ENCODE results near the gene KRT1. TPM values are rescaled to one million over a fixed set of nuclear protein-coding genes. Genes with fewer than 3 reads are reported as not detected.

The KRT1 gene
- total RNA-seq, 4 donors from 2014 or later = not detected

DNA sequence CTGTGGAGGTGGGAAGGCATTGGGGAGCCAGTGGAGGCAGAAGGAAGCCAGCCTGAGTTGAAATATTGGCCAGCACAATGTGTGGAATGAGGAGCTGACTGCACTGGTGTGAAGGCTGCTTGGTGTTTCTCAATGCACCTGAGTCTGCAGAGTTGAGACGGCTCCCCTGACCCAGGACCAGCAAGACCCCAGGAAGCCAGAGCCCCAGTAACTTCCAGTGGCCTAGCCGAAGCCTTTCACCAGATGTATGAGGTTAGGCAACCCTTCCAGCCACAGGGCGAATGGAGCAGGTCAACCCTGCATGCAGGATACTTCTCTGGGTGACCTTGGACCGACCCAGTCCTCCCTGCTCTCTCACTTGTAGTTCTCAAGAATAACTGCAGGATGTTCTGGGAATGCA, 48.9 kb downstream of the KRT1 start:
- Histone ChIP-seq H3K36me3 (no peaks in the 10 kb centered on the region), H3K4me1 (peaks cover 0 to 19% (median 12%) of the 10 kb centered on the region in 4 donors), H3K27me3 (no peaks in the 10 kb centered on the region), H3K9me3 (no peaks in the 10 kb centered on the region), H3K4me3 (no peak overlapping the region), H3K27ac (replicated peaks in 1 of 4) (no peak overlapping the region)
- WGBS = 65% methylated on average over 4 of the region's 4 CpGs
- DNase-seq (ENCODE audit: extremely low spot score) = no peak
- TF ChIP-seq, protein P1, sequence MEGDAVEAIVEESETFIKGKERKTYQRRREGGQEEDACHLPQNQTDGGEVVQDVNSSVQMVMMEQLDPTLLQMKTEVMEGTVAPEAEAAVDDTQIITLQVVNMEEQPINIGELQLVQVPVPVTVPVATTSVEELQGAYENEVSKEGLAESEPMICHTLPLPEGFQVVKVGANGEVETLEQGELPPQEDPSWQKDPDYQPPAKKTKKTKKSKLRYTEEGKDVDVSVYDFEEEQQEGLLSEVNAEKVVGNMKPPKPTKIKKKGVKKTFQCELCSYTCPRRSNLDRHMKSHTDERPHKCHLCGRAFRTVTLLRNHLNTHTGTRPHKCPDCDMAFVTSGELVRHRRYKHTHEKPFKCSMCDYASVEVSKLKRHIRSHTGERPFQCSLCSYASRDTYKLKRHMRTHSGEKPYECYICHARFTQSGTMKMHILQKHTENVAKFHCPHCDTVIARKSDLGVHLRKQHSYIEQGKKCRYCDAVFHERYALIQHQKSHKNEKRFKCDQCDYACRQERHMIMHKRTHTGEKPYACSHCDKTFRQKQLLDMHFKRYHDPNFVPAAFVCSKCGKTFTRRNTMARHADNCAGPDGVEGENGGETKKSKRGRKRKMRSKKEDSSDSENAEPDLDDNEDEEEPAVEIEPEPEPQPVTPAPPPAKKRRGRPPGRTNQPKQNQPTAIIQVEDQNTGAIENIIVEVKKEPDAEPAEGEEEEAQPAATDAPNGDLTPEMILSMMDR (IDR thresholded peaks at IDR 0.05) = no peak
- TF ChIP-seq POLR2AphosphoS5 (IDR thresholded peaks at IDR 0.05) = no peak
- no peak for TF ChIP-seq POLR2A (IDR thresholded peaks at IDR 0.05; ENCODE audit: low read depth)
- TF ChIP-seq EP300 (IDR thresholded peaks at IDR 0.05) = no peak
- intact Hi-C loops (cut with DNase I) = no loop called here

DNA sequence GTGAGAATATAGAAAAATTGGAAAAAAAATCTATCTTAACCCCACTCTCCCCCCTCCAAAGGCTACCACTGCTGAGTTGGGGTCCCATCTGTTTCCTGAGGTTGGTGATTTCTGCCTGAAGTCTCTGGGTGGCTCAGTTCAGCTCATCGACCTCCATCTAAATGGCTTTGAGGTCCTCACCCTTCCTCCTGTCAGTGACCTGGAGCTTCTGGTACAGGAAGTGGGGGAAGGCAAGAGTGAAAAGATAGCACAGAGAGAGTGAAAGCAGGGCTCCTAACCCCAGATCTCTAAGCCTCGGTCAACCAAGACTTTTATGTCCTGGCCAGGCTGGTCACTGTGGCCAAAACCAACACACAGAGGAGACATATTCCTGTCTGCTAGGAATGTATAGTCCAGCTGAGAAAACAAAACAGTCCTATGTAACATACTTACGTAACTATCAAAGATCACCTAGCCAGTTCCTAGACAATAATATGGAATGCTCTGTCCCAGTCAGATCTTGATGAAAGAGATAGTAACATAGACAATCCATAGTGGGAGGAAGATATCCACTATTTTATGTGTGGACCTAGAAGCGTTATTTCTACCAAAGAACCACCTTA, 49.5 kb downstream of the KRT1 start:
- Histone ChIP-seq H3K4me3 (no peak overlapping the region), H3K27me3 (no peaks in the 10 kb centered on the region), H3K9me3 (no peaks in the 10 kb centered on the region), H3K27ac (replicated peaks in 1 of 4) (no peak overlapping the region), H3K36me3 (no peaks in the 10 kb centered on the region), H3K4me1 (peaks cover 0 to 13% (median 7%) of the 10 kb centered on the region in 4 donors)
- DNase-seq (ENCODE audit: extremely low spot score) = peak; percentile 68
- TF ChIP-seq EP300 (IDR thresholded peaks at IDR 0.05) (no peak), POLR2A (IDR thresholded peaks at IDR 0.05; ENCODE audit: low read depth) (no peak), POLR2AphosphoS5 (IDR thresholded peaks at IDR 0.05) (no peak)
- TF ChIP-seq, protein P1 (IDR thresholded peaks at IDR 0.05) = no peak
- intact Hi-C loops (cut with DNase I) = no loop called here
- WGBS = 67% methylated on average over 4 of the region's 4 CpGs

- intact Hi-C loops (cut with DNase I) = no loop called here
- H3K27ac ChIP-seq (replicated peaks in 1 of 4) = no peak overlapping the region
- 74% methylated on average over 7 of the region's 7 CpGs for WGBS
- H3K36me3 ChIP-seq = no peaks in the 10 kb centered on the region
- H3K9me3 ChIP-seq = no peaks in the 10 kb centered on the region
- peaks cover 0 to 9% (median 6%) of the 10 kb centered on the region in 4 donors for H3K4me1 ChIP-seq
- no peak for TF ChIP-seq EP300 (IDR thresholded peaks at IDR 0.05)
- peak; percentile 47 for DNase-seq (ENCODE audit: extremely low spot score)
- H3K27me3 ChIP-seq = no peaks in the 10 kb centered on the region
- H3K4me3 ChIP-seq = no peak overlapping the region
Measured at GRCh38 chr12:52630008-52630500, 50.2 kb downstream of the KRT1 start.

GRCh38 chr12:52629281-52630007, 50.8 kb downstream of the KRT1 start:
- TF ChIP-seq EP300 (IDR thresholded peaks at IDR 0.05) (no peak), POLR2AphosphoS5 (IDR thresholded peaks at IDR 0.05) (no peak), POLR2A (IDR thresholded peaks at IDR 0.05; ENCODE audit: low read depth) (no peak)
- TF ChIP-seq, protein P1 (IDR thresholded peaks at IDR 0.05) = no peak
- intact Hi-C loops (cut with DNase I) = no loop called here
- no peak overlapping the region for H3K4me3 ChIP-seq
- H3K4me1 ChIP-seq = peaks cover 0 to 5% (median 4%) of the 10 kb centered on the region in 4 donors
- H3K9me3 ChIP-seq = no peaks in the 10 kb centered on the region
- WGBS = 76% methylated on average over 11 of the region's 12 CpGs
- no peaks in the 10 kb centered on the region for H3K36me3 ChIP-seq
- H3K27ac ChIP-seq (replicated peaks in 1 of 4) = no peak overlapping the region
- no peaks in the 10 kb centered on the region for H3K27me3 ChIP-seq
- DNase-seq (ENCODE audit: extremely low spot score) = peak; percentile 91

- 100% methylated on average over 1 of the region's 2 CpGs for WGBS
- Histone ChIP-seq H3K4me1 (no peaks in the 10 kb centered on the region), H3K9me3 (no peaks in the 10 kb centered on the region), H3K36me3 (no peaks in the 10 kb centered on the region), H3K4me3 (no peak overlapping the region), H3K27me3 (no peaks in the 10 kb centered on the region), H3K27ac (replicated peaks in 1 of 4) (no peak overlapping the region)
- intact Hi-C loops (cut with DNase I) = no loop called here
- TF ChIP-seq EP300 (IDR thresholded peaks at IDR 0.05) = no peak
- no peak for TF ChIP-seq POLR2A (IDR thresholded peaks at IDR 0.05; ENCODE audit: low read depth)
- TF ChIP-seq, protein P1 (IDR thresholded peaks at IDR 0.05) = no peak
- no peak for TF ChIP-seq POLR2AphosphoS5 (IDR thresholded peaks at IDR 0.05)
- peak; percentile 90 for DNase-seq (ENCODE audit: extremely low spot score)
Measured at GRCh38 chr12:52628841-52629240, 51.4 kb downstream of the KRT1 start.

All from esophagus muscularis mucosa (tissue), 4 donors.